ENCODE measurements around the gene ASPSCR1.

Gene ASPSCR1

DNA sequence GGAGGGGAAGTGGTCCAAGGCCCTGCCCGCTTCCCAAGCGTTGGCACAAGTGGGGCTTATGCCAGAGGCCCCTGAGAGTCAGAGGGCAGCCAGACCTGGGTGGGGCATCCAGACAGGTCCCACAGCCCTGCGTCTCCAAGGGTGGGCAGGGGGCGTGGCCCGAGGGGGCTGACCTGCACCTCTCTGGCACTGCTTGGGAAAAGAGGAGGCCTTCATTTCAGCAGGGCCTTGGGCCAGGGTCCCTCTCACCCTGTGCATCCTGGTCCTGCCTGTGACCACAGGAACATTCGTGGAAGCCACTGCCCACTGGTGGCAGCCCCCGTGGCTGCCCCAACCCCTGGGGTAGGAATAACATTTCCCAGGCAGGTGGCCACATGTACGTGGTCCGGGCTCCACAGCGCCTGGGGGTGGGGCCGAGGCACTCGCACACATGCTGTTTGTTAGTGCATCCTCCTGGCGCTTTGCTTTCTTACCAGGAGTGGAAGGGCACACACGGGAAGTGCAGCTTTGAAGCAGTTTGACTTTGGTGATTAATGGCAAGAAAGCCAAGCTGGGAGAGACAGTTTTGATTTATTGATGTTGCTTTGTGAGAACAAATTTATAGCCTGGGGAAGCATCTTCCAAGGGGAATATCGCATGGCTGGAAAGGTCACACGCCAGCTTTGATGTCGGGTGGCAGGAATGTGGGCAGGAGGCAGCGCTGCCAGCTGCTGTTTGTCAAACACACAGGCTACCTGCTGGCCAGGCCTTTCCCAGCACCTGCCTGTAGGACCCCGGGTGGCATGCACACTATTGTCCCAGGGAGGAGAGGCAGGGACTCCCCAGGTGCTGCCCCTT is 40.9 kb downstream of the ASPSCR1 start:
- Histone ChIP-seq H3K36me3 (ENCODE audit: control insufficient read depth, insufficient read depth, low read length) (peaks cover 18% of the 10 kb centered on the region), H3K9ac (ENCODE audit: low read length) (no peak overlapping the region), H3K27me3 (ENCODE audit: control insufficient read depth, insufficient read depth, low read length) (no peaks in the 10 kb centered on the region), H3K27ac (ENCODE audit: low read depth, low read length) (no peak overlapping the region), H3K4me1 (ENCODE audit: control insufficient read depth, insufficient read depth, low read length) (peaks cover 13% of the 10 kb centered on the region), H3K9me3 (ENCODE audit: control insufficient read depth, insufficient read depth, low read depth, low read length) (no peaks in the 10 kb centered on the region), H3K4me3 (ENCODE audit: low read depth, low read length) (no peak overlapping the region)

DNA sequence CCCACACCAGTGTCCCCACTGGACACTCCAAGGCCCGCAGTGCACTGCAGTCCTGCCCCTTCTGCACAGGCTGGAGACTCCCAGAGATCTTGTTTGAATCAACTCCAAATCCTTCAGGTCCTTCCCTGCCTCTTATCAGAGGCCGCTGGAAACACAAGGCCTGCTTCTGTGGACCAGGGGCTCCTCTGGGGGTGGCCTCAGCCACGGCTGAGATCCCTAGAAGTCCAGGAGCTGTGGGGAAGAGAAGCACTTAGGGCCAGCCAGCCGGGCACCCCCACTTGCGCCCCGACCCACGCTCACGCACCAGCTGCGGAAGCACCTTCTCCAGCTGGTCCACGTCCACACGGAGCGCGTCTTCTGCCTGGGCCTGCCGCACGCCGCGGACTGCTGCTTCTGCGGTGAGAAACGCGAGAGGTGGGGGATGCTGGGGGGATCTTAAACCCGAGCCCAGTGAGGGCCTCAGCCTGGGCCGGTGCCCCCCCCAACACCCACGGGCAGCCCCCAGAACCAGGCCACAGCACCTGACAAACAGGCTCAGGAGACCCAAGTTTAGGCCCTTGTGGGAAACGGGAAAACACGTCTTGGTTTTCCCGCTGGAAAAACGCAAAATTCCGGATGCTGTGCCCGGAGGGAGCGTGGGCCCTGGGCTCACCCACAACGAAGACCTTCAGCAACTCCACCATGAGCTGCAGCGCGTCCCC is 41.7 kb downstream of the ASPSCR1 start:
- Histone ChIP-seq H3K4me3 (ENCODE audit: low read depth, low read length) (no peak overlapping the region), H3K36me3 (ENCODE audit: control insufficient read depth, insufficient read depth, low read length) (peaks cover 18% of the 10 kb centered on the region; the same call in 1 of the 2 replicates), H3K27me3 (ENCODE audit: control insufficient read depth, insufficient read depth, low read length) (no peaks in the 10 kb centered on the region), H3K9me3 (ENCODE audit: control insufficient read depth, insufficient read depth, low read depth, low read length) (no peaks in the 10 kb centered on the region), H3K9ac (ENCODE audit: low read length) (no peak overlapping the region), H3K27ac (ENCODE audit: low read depth, low read length) (no peak overlapping the region), H3K4me1 (ENCODE audit: control insufficient read depth, insufficient read depth, low read length) (peaks cover 18% of the 10 kb centered on the region)

DNA sequence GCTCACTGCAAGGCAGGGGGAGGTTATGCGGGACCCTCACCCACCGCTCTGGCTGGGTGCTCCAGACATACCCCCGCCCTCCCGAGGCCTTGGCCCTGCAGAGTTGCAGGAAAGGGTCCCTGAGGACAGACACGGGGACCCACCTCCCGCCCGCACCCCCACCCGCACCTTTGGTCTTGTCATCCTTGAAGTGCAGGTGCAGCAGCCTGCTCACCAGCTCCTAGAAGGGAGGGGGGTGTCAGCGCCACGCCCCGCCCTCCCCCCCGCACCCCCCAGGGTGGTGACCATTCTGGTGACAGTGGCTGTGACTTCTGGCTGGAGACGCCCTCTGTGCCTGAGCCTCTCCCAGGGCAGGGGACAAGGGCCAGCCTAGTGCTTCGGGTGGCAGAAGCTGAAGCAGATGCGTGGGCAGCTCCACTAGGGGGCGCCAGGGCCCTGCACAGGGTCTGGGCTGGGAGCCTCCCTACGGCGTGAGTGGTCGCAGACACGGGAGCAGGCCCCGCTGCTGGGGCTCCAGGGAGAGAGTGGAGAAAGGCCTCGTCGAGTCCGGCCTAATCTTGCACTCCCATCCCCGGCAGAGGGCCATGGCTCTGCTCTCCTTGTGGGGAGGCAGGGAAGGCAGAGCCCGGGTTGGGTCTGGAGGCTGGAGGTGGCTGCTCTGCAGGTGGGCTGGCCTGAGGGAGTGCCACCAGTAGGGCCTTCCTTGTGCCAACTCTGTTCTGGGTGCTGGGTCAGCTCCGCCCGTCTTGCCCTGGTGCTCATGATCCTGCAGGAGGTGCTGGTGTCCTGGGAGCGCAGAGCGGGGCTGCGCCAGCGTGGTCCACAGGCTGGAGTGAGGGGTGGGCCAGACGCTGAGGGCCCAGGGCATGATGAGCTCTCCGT is 42.5 kb downstream of the ASPSCR1 start:
- H3K4me3 ChIP-seq (ENCODE audit: low read depth, low read length), result no peak overlapping the region
- H3K4me1 ChIP-seq (ENCODE audit: control insufficient read depth, insufficient read depth, low read length), result peaks cover 19% of the 10 kb centered on the region
- peaks cover 18% of the 10 kb centered on the region; the same call in 1 of the 2 replicates for H3K36me3 ChIP-seq (ENCODE audit: control insufficient read depth, insufficient read depth, low read length)
- H3K9me3 ChIP-seq (ENCODE audit: control insufficient read depth, insufficient read depth, low read depth, low read length), result no peaks in the 10 kb centered on the region
- no peaks in the 10 kb centered on the region for H3K27me3 ChIP-seq (ENCODE audit: control insufficient read depth, insufficient read depth, low read length)
- H3K27ac ChIP-seq (ENCODE audit: low read depth, low read length), result no peak overlapping the region
- no peak overlapping the region for H3K9ac ChIP-seq (ENCODE audit: low read length)

DNA sequence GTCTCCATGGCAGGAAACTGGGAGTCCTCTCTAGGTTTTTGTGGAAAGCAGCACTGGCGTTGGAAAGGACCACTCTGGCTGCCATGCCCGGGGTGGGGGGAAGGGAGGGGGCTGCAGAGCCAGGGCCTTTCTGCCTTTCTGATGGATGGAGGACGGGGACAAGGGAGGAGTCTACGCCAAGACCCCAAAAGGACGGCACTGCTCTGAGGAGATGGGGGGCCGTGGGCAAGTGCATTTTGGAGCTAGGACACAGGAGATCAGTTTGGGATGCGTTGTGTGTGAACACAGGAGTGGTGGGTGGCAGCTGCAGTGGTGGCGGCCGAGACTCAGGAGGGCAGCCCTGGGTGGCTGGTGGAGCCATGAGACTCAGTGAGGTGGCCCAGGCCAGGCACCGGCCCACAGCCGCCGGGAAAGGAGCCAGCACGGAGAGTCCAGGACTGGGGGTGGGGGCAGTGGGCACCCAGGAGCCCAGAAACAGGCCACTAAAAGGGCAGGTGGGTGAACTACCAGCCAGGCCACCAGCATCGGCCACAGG is 43.2 kb downstream of the ASPSCR1 start:
- Histone ChIP-seq H3K9ac (ENCODE audit: low read length) (no peak overlapping the region), H3K36me3 (ENCODE audit: control insufficient read depth, insufficient read depth, low read length) (peaks cover 18% of the 10 kb centered on the region; the same call in 1 of the 2 replicates), H3K4me3 (ENCODE audit: low read depth, low read length) (no peak overlapping the region), H3K27me3 (ENCODE audit: control insufficient read depth, insufficient read depth, low read length) (no peaks in the 10 kb centered on the region), H3K27ac (ENCODE audit: low read depth, low read length) (no peak overlapping the region), H3K4me1 (ENCODE audit: control insufficient read depth, insufficient read depth, low read length) (peaks cover 19% of the 10 kb centered on the region), H3K9me3 (ENCODE audit: control insufficient read depth, insufficient read depth, low read depth, low read length) (no peaks in the 10 kb centered on the region)

DNA sequence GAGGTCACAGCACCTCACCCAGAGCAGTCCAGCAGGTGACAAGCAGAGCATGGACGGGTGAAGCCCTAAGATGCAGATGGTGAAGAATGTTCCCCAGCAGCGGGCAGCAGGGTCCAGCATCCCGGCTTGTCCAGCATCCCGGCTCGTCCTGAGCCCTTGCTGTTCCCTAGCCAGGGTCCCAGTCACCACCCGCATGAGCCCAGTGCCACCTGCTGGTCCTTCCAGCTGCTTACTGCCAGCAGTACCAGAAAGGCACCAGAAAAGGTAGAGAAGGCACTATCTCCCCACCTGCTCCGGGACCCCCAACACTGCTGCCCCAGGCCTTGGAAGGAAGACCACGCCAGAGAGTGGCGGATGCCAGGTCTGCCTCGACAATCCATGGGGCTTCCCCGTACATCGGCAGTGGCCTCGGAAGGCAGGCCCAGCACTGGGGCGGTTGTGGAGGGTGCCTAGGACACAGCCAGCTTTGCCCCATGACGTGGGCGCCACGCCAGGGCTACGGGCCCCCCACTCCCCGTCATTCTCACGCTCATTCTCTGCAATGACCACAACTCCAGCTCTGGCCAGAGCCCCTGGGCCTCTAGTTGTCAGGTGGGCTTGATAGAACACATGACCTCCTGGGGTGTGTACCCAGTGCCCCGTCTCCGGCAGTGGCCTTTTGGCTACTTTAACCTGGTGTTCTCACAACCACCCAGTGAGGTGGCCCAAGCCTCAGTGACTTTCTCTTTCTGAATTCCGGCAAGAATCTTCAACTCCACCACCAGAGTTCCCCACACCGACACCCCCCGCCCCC is 43.9 kb downstream of the ASPSCR1 start:
- no peaks in the 10 kb centered on the region for H3K9me3 ChIP-seq (ENCODE audit: control insufficient read depth, insufficient read depth, low read depth, low read length)
- peak overlapping the region; percentile 98 for H3K4me3 ChIP-seq (ENCODE audit: low read depth, low read length)
- peaks cover 18% of the 10 kb centered on the region; the same call in 1 of the 2 replicates for H3K36me3 ChIP-seq (ENCODE audit: control insufficient read depth, insufficient read depth, low read length)
- H3K9ac ChIP-seq (ENCODE audit: low read length), result peak overlapping the region; percentile 89
- H3K27ac ChIP-seq (ENCODE audit: low read depth, low read length), result no peak overlapping the region
- H3K4me1 ChIP-seq (ENCODE audit: control insufficient read depth, insufficient read depth, low read length), result peaks cover 19% of the 10 kb centered on the region
- H3K27me3 ChIP-seq (ENCODE audit: control insufficient read depth, insufficient read depth, low read length), result no peaks in the 10 kb centered on the region

DNA sequence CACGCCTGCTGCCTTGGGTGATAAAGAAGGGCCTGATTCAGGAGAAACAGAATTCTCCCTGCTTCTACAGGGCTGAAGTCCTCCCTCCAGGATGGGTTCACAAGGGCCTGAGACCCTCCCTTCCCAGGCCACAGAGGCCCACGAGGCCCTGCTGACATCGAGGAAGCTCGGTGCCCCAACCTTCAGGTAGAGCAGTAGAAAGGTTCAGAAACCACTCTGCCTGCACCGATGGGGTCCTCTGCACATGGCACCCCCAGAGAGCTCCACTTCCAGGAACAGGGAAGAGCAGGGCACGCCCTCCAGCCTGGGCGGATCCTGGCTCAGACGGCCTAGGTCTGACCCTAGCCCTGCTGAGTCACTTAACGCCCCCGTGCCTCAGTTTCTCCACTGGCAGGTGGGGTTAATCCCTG is 44.5 kb downstream of the ASPSCR1 start:
- no peaks in the 10 kb centered on the region for H3K27me3 ChIP-seq (ENCODE audit: control insufficient read depth, insufficient read depth, low read length)
- H3K9me3 ChIP-seq (ENCODE audit: control insufficient read depth, insufficient read depth, low read depth, low read length), result no peaks in the 10 kb centered on the region
- H3K36me3 ChIP-seq (ENCODE audit: control insufficient read depth, insufficient read depth, low read length), result peaks cover 20% of the 10 kb centered on the region
- H3K4me1 ChIP-seq (ENCODE audit: control insufficient read depth, insufficient read depth, low read length), result peaks cover 19% of the 10 kb centered on the region
- H3K4me3 ChIP-seq (ENCODE audit: low read depth, low read length), result peak overlapping the region; percentile 98
- peak overlapping the region; percentile 78; the same call in 1 of the 2 replicates for H3K27ac ChIP-seq (ENCODE audit: low read depth, low read length)
- H3K9ac ChIP-seq (ENCODE audit: low read length), result peak overlapping the region; percentile 89

DNA sequence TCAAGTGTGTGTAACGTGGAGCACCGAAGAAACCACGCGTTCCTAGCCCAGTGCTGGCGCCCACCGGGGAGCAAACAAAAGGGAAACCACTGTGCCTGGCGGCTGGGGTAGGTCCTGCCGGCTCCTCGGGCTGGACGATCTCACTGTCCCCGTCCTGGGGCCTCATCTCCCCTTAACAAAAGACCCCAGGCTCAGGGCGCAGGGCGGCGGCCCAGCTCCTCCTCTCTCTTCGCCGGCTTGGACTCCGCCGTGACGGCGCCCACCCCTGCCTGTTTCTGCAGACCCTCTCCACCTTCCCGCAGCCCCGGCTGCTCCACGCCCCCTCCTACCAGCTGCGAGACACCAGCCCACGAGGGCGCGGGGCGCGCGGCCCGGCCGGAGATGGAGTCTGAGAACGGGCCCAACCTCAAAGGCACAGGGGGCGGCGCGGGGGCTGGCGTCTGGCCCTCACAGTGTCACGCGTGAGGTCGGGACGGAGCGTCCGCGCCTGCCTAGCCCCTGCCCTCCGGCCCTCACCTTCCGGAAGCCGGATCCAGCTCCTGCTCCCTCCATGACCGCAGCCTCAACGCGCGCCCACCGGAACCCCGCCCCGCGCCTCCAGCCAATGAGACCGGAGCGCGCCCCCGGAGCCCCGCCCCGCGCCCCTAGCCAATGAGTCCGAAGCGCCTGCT is 45.0 kb downstream of the ASPSCR1 start, which contains the start of gene CENPX:
Gene CENPX, minus strand, starts transcription at position 569 of the 671 bp plus-strand sequence. Its CDS starts 17 bp downstream, at position 552.
- peak within 1 kb of the TSS; percentile 78; the same call in 1 of the 2 replicates for H3K27ac ChIP-seq (ENCODE audit: low read depth, low read length)
- no peaks in the 10 kb centered on the region for H3K9me3 ChIP-seq (ENCODE audit: control insufficient read depth, insufficient read depth, low read depth, low read length)
- peaks cover 19% of the 10 kb centered on the region for H3K4me1 ChIP-seq (ENCODE audit: control insufficient read depth, insufficient read depth, low read length)
- H3K36me3 ChIP-seq (ENCODE audit: control insufficient read depth, insufficient read depth, low read length), result peaks cover 22% of the 10 kb centered on the region
- no peaks in the 10 kb centered on the region for H3K27me3 ChIP-seq (ENCODE audit: control insufficient read depth, insufficient read depth, low read length)
- peak within 1 kb of the TSS; percentile 89 for H3K9ac ChIP-seq (ENCODE audit: low read length)
- peak within 1 kb of the TSS; percentile 98 for H3K4me3 ChIP-seq (ENCODE audit: low read depth, low read length)

DNA sequence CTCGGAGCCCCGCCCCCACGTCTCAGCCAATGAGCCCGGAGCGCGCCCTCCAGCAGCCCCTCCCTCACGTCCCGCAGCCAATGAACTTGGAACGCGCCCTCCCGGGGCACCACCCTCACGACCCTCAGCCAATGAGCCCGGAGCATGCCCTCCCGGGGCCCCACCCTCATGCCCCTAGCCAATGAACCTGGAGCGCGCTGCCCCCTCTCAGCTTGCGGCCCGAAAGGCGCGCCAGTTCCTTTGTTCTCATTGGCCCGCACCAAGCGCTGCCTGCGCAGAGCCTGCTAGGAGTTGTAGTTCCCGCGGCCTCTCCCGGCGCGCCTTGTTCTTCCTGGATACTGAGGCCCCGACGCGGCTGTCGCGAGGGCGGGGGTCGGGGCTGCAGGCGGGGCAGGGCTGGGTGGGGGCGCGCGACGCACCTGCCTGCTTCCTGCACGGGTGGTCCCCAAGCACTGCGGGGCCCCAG is 45.6 kb downstream of the ASPSCR1 start, which contains the start of gene LRRC45:
Gene LRRC45, plus strand, starts transcription at position 325 of the 466 bp plus-strand sequence. CDS start 339 bp downstream, outside the sequence.
- no peaks in the 10 kb centered on the region for H3K27me3 ChIP-seq (ENCODE audit: control insufficient read depth, insufficient read depth, low read length)
- no peaks in the 10 kb centered on the region for H3K9me3 ChIP-seq (ENCODE audit: control insufficient read depth, insufficient read depth, low read depth, low read length)
- H3K36me3 ChIP-seq (ENCODE audit: control insufficient read depth, insufficient read depth, low read length), result peaks cover 24% of the 10 kb centered on the region
- peak within 1 kb of the TSS; percentile 89 for H3K9ac ChIP-seq (ENCODE audit: low read length)
- H3K4me1 ChIP-seq (ENCODE audit: control insufficient read depth, insufficient read depth, low read length), result peaks cover 19% of the 10 kb centered on the region
- H3K27ac ChIP-seq (ENCODE audit: low read depth, low read length), result peak within 1 kb of the TSS; percentile 78; the same call in 1 of the 2 replicates
- peak within 1 kb of the TSS; percentile 98 for H3K4me3 ChIP-seq (ENCODE audit: low read depth, low read length)

DNA sequence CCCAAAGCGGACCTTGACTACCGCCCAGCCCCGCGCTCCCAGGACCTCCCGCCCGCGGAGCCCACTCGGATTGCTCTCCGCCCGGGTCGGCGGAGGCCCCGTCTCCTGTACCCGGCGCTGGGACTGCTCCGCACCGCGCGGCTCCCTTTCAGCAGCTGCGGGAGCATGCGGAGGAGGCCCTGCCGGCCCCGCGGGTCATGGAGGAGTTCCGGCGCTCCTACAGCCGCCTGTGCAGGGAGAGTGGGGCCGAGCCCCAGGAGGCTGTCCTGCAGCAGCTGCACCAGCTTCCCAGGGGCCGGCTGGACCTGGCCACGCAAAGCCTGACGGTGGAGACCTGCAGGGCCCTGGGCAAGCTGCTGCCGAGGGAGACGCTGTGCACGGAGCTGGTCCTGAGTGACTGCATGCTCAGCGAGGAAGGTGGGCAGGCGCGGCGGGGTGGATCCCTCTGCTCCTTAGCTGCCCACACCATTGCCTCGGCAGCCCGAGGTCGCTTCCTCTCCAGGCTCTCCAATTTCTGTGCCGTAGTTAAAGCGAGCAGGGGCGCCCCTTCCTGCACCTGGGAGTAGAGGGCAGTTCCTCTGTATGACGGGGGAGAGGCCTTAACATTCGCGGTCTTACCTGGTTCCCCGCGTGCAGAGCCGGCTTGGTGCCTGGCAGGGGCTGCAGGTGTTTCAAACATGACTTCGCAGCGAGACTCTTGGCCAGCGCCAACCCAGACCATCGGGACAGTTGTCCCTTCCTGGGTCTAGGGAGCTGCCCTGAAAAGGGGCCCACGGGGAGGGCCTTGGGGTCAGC is 46.2 kb downstream of the ASPSCR1 start:
- Histone ChIP-seq H3K27ac (ENCODE audit: low read depth, low read length) (no peak overlapping the region), H3K4me1 (ENCODE audit: control insufficient read depth, insufficient read depth, low read length) (peaks cover 19% of the 10 kb centered on the region)

More for the DNA sequence above, 46.2 kb downstream of the ASPSCR1 start:
- H3K36me3 ChIP-seq (ENCODE audit: control insufficient read depth, insufficient read depth, low read length), result peaks cover 24% of the 10 kb centered on the region
- H3K4me3 ChIP-seq (ENCODE audit: low read depth, low read length), result peak overlapping the region; percentile 94
- no peaks in the 10 kb centered on the region for H3K27me3 ChIP-seq (ENCODE audit: control insufficient read depth, insufficient read depth, low read length)
- H3K9ac ChIP-seq (ENCODE audit: low read length), result peak overlapping the region; percentile 72
- H3K9me3 ChIP-seq (ENCODE audit: control insufficient read depth, insufficient read depth, low read depth, low read length), result no peaks in the 10 kb centered on the region
